Transverse colon (tissue), 4 donors: ENCODE measurements around the gene MSTO1. TPM values are rescaled to one million over a fixed set of nuclear protein-coding genes. Genes with fewer than 3 reads are reported as not detected.
"Not testable (repeated sequence)": the region's sequence is repeated elsewhere in the genome, so short reads cannot be mapped to it uniquely, and the experiment has no call there.

ENCODE experiments used
- DNase-seq: peaks from one replicate; pipeline ENCODE4 v3.0.0-alpha.2; 2019
- H3K27ac ChIP-seq, 4 donors: fragments of 200-600 bp; sonication (generic); 2 replicates each; pipeline ENCODE4 v1.5.1; 2016 to 2018; ENCODE audit warnings: inconsistent platforms in 4 of 4
- H3K27me3 ChIP-seq: fragments of 200-600 bp; sonication (generic); 2 replicates; pipeline ENCODE4 v1.5.1; 2017; ENCODE audit warnings: inconsistent platforms
- H3K36me3 ChIP-seq, 4 donors: fragments of 200-600 bp; sonication (generic); 2 replicates each; pipeline ENCODE4 v1.5.1; 2017 to 2019; ENCODE audit warnings: inconsistent platforms in 4 of 4
- H3K4me1 ChIP-seq, 4 donors: fragments of 200-600 bp; sonication (generic); 2 replicates each; pipeline ENCODE4 v1.5.1; 2017 to 2020; ENCODE audit warnings: inconsistent platforms in 4 of 4
- H3K4me3 ChIP-seq, 4 donors: fragments of 200-600 bp; sonication (generic); 1 replicate in 1 of 4; 2 replicates in 3 of 4; pipeline versions ENCODE4 v1.5.1 to v1.6.1; 2017 to 2019; ENCODE audit warnings: inconsistent platforms in 4 of 4
- H3K9me3 ChIP-seq, 2 donors: fragments of 200-600 bp; sonication (generic); 2 replicates each; pipeline ENCODE4 v1.5.1; 2017 to 2019; ENCODE audit warnings: inconsistent platforms in 2 of 2
- EP300 ChIP-seq: sonication (generic); formaldehyde crosslinking; IDR thresholded peaks from one replicate; pipeline ENCODE4 v1.6.1; 2017; ENCODE audit warnings: antibody characterized with exemption, low read depth
- POLR2A ChIP-seq: fragments of 450-650 bp; IDR thresholded peaks from one replicate; pipeline ENCODE4 v1.6.1; 2016; ENCODE audit warnings: antibody characterized with exemption, mild to moderate bottlenecking, moderate library complexity
- WGBS, 2 donors: methylation state at CpG; one replicate each; pipeline ENCODE4 v1.1.5; 2018; ENCODE audit warnings: low coverage in 1 of 2; 5-methylcytosine and 5-hydroxymethylcytosine counted together
- in situ Hi-C, 4 donors: fragments of 200-750 bp; cut with MboI; loops; one replicate each; pipeline versions ENCODE4 v1.15.0 to v1.15.1; 2017; ENCODE audit warnings: low sequenced_read_pairs in 3 of 4, low pct_ligation_motif_present in 1 of 4, low pct_unique_long_range_greater_than_20kb in 1 of 4
- intact Hi-C: fragments of 100-400 bp; cut with DNase I; formaldehyde crosslinking; loops from one replicate; pipeline ENCODE4 v1.15.1; 2023; ENCODE audit warnings: low total_unique reads
- small RNA-seq, 4 donors: library from RNA; depleted of rRNA; stranded (forward); fragments of <200 nt; gene quantifications; one replicate each; pipeline ENCODE3, GENCODE V24; 2016
- total RNA-seq, 4 donors: library from RNA; depleted of rRNA; stranded (reverse); fragments of >200 nt; gene quantifications; one replicate each; pipeline ENCODE4 v1.1.0, GENCODE V29; 2016

MSTO1 gene
- total RNA-seq, 4 donors from 2014 or later, result 6.0 to 17.0 (median 12.9) TPM; not detected in 1

- H3K4me1 ChIP-seq, result peaks cover 0 to 5% (median 2%) of the 10 kb centered on the region in 4 donors
- no peaks in the 10 kb centered on the region for H3K36me3 ChIP-seq
- H3K9me3 ChIP-seq, result no peaks in the 10 kb centered on the region
- no peak for DNase-seq
- H3K27ac ChIP-seq, result no peak overlapping the region
- TF ChIP-seq EP300, result no peak
- 60 to 86% methylated on average over 2 to 3 of the region's 3 CpGs for WGBS, 2 donors
- intact Hi-C loops (no loop called here), in situ Hi-C loops (no loop called here)
- H3K27me3 ChIP-seq, result no peaks in the 10 kb centered on the region
- H3K4me3 ChIP-seq, result no peak overlapping the region
Observed at GRCh38 chr1:155652951-155653350, 42.9 kb downstream of the MSTO1 start.

- no peaks in the 10 kb centered on the region for H3K9me3 ChIP-seq
- in situ Hi-C loops, result no loop called here
- no peak overlapping the region for H3K4me3 ChIP-seq
- no peak overlapping the region for H3K27ac ChIP-seq
- H3K27me3 ChIP-seq, result no peaks in the 10 kb centered on the region
- H3K36me3 ChIP-seq, result peaks cover 0 to 38% (median 17%) of the 10 kb centered on the region in 4 donors
- intact Hi-C loops, result no loop called here
- TF ChIP-seq POLR2A, result no peak
- no peaks in the 10 kb centered on the region for H3K4me1 ChIP-seq
- no peak for DNase-seq
- WGBS, 2 donors, result 78% methylated on average over 2 of the region's 2 CpGs; no CpG with 5 or more reads in 1 of the 2 donors
Observed at GRCh38 chr1:155657463-155657862, 47.4 kb downstream of the MSTO1 start.

GRCh38 chr1:155661239-155661638 lies 51.2 kb downstream of the MSTO1 start:
- H3K36me3 ChIP-seq, result peaks cover 0 to 72% (median 32%) of the 10 kb centered on the region in 4 donors
- H3K9me3 ChIP-seq, DNase-seq, H3K4me1 ChIP-seq, H3K4me3 ChIP-seq, H3K27me3 ChIP-seq, in situ Hi-C loops, intact Hi-C loops, H3K27ac ChIP-seq: not testable (repeated sequence)
- WGBS, 2 donors, result 80 to 98% methylated on average over 2 to 4 of the region's 4 CpGs

Small RNA genes within 50 kb of the gene (small RNA-seq; reads per million reads assigned to genes)
- 0 reads per million in 4 donors for gene AL353807.4

Other genes with a start within 250 kb of the MSTO1 start
- 100 to 1,000 TPM in 2 of 4 donors, 10 to 100 TPM in 2; 47.4 to 206 (median 89.1) TPM for gene ASH1L, start 47.4 kb upstream of the MSTO1 start, total RNA-seq
- 100 to 1,000 TPM in 1 of 4 donors, 10 to 100 TPM in 3; 84.0 to 198 (median 92.1) TPM for gene YY1AP1, start 78.6 kb downstream of the MSTO1 start, total RNA-seq
- gene DAP3, start 78.9 kb downstream of the MSTO1 start, total RNA-seq, result 100 to 1,000 TPM in 2 of 4 donors, 10 to 100 TPM in 2; 81.9 to 134 (median 106) TPM
- 10 to 100 TPM; 36.3 to 75.6 (median 45.6) TPM for gene GON4L, start 247.0 kb downstream of the MSTO1 start, total RNA-seq
- 1 to 10 TPM; 2.2 to 5.9 (median 3.6) TPM for gene SYT11, start 249.3 kb downstream of the MSTO1 start, total RNA-seq